Activated T-helper 9 cell treated with anti-CD3 and anti-CD28 coated beads, Interleukin-2, amount 50 U/mL, for 16 hours (primary cell): ENCODE results near the gene C1orf159.
A peak's percentile ranks its signal among the peaks of the same experiment; 100 is the strongest.
"Not testable (repeated sequence)": the region's sequence is repeated elsewhere in the genome, so short reads cannot be mapped to it uniquely, and the experiment has no call there.

Source experiments
- DNase-seq: peaks from one replicate; pipeline ENCODE4 v3.0.0-alpha.2; 2020; ENCODE audit warnings: low read depth

C1orf159 gene

DNA sequence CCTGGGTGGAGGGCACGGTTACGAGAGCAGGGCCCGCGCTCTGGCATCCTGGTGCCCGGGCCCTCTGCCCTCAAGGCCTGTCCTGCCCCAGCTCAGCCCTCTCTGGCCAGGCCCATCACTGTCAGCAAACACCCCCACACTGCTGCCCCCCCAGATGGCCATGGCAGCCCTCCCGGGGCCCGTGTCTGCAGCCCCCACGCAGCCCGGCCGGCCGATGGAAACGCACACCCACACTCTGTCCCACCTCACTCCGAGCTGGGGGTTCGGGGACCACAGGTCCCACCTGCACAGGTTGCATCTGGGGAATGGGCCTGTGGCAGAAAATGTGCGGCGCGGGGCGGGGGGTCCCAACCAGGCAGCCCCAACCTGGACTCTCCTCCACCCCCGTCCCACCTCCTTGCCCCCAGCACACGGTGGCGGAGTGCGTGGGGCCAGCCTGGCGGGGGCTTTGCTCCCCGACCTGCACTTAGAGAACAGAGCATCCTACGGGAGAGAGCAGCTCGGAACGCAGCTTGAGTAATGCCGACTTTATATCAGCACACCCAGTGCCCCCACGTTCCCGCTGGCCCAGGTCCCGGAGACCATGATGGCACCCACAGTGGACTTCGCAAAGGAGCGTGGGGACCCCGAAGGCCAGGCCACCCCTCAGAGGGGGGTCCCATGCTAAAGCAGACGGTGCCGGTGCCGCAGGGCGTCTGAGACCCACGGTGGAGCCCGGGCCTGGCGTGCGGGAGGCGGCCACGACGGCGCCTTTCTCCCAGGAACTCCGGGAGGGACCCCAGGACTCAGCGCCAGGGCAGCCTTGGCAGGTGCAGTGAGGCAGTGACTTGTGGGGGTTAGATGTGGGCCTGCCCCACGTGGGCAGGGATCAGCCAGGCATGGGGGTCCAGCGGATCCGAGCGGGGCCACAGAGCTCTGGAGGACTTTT, 34.3 kb downstream of the C1orf159 start:
- DNase-seq = no peak

DNA sequence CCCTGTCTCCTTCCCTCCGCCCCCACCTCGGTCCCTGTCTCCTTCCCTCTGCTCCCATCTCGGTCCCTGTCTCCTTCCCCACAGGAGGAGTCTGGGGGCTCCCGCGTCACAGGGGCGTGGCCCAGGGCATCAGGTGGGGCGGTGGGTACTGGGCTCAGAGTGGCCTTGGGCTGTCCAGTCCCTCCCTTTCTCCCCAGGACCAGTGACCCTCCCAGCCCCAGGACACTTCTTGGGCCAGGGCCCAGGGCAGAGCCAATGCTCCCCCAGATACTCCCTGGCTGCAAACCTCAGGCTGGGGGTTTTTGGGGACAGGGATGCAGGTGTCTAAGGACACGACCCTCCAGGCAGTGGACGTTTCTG, 35.0 kb downstream of the C1orf159 start:
- DNase-seq = no peak

DNA sequence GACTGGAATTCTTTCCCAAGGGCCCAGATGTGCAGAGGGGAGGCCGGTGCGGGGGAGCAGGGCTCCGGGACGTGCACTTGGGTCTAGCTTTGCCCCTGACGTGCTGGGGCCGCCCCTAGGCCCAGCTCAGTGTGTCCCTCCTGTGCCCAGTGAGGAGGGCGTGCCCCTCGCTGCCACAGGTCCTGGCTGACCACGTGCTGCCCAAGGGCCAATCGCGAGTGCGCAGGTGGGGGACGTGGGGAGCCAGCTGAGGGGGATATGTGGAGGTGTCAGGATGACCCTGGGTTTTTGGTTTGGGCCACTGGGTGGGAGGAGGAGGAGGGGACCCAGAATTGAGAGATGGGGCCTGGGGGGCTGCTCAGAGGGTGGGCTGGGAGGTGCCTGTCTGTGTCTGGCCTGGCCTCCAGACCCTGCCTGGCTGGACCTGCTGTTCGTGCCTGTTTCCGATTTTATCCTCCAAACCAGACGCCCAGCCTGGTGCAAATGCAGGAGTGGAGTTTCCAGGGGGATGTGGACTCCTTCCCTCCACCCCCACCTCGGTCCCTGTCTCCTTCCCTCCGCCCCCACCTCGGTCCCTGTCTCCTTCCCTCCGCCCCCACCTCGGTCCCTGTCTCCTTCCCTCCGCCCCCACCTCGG, 35.6 kb downstream of the C1orf159 start:
- DNase-seq = no peak

DNA sequence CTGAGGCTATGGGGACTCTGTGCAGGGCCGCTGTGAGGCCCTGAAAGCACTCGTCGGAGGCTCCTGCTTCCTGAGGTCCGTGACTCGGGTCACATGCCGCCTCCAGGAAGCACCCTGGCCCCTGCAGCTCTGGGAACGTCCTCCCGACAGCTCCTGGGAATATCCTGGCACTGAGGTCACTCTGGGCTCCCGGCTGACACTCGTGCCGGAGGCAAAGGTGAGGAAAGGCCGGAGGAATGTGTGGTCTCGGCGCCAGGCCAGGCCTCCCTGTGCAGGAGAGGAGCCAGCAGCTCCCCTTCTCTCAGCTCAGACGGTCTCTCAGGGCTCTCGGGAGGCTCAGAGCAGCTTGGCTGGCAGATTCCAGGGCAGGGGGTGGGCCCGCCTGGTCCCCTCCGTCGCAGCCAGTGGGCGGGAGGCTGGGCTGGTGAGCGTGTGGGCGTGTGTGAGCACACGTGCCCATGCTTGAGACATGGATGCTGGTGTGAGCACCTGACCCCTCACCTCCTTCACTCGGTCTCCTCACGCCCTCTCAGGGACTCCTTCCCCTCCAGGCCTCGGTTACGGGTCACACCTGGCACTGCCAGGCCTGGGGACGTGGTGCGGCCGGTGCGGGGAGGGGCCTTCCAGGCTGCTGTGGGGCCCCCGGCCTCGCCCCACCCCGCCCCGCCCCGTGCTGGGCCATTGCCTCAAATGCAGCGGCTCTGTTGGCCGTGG, 36.3 kb downstream of the C1orf159 start:
- peak; percentile 33 for DNase-seq

DNA sequence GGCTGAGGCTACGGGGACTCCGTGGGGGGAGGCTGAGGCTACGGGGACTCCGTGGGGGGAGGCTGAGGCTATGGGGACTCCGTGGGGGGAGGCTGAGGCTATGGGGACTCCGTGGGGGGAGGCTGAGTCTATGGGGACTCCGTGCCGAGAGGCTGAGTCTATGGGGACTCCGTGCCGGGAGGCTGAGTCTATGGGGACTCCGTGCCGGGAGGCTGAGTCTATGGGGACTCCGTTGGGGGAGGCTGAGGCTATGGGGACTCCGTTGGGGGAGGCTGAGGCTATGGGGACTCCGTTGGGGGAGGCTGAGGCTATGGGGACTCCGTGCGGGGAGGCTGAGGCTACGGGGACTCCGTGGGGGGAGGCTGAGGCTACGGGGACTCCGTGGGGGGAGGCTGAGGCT, 38.5 kb downstream of the C1orf159 start:
- DNase-seq = not testable (repeated sequence)

DNA sequence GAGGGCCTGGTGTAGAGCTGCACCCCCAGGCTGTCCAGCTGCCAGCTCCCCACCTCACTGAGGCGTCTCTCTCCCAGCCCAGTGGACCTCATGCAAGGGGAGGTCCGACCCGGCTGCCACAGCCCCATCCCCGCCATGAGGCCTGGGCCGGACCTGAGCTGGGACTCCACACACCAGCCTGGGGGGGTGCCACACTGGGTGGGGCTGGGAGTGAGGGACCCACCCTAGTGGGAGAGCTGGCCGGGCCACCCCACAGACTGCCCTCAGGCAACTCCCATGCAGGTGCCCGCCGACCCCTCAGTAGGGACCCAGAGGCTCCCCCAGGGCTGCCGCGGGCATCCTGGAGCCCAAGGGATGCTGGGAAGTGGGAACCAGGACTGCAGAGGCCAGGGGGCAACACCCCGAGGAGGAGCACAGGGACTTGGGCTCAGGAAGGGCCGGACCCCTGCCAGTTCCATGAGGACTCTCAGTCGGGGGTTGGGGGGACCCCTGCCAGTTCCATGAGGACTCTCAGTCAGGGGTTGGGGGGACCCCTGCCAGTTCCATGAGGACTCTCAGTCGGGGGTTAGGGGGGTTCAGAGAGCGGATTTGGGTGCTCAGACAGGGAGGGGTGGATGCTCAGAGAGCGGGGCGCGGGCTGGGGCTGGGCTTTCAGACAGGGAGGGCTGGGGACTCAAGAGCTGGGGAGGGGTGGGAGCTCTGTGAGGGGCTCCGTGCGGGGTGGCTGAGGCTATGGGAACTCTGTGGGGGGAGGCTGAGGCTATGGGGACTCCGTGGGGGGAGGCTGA, 40.5 kb downstream of the C1orf159 start:
- DNase-seq = no peak

DNA sequence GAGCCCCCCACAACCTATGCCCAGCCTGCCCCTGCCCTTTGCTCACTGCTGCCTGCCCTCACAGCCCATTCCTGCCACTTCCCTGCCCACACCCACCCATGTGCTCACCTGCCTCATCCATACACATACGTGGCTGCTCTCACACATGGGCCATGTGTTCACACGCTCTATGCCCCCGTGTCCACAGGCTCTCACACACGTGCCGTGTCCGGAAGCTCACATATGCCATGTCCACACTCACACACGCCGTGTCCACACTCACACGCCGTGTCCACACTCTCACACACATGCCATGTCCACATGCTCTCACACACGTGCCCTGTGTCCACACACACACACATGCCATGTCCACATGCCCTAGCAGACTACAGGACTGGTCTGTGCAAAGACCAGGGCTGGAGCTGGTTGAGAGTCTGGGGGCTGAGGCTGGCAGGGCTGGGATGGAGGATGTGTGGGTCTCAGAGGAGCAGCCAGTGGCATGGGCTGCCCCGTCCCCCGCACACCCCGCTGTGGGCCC, 41.2 kb downstream of the C1orf159 start:
- no peak for DNase-seq

DNA sequence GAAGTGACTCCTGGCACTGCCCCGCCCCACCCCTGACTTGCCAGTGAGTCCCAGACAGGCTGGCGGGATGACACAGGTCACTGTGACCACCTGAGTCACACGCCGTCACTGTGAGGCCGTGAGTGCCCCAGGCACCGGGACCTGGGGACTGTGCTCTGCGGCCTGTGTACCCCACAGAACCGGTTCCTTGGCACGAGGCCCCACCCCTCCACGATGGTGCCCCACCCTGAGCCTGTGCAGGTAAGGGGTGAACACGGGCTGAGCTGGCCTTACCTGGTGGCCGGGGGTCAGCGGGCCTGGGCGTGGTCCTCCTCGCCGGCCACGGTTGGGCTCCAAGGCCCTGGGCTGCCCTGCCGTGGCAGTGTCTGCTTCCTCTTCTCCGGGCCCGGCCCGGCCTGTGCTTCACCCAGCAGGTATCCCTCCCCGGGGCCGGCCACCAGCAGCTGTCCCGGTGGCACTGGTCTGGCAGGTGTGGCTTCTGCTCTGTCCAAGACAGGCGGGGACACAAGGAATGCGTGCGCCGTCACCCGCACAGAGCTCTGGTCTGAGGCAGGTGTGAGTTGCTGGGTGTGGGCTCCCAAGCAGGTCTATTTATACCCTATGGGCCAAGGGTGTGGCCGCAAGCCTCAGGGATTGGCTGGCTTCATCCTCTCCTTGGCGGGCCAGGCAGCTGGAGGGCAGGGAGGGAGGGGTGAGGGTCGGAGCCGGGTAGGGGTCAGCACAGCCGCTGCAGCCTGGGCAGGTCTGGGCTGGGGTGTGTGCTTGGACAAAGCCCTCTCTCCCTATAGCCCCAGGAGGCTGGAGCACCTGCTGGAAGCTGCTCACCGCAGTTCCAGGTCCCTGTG, 41.9 kb downstream of the C1orf159 start, which contains the start of gene RNF223:
TSS of gene RNF223 (minus strand) at position 564 of the 845 bp plus-strand sequence. CDS start 1,740 bp downstream, outside the sequence.
- no peak for DNase-seq

DNA sequence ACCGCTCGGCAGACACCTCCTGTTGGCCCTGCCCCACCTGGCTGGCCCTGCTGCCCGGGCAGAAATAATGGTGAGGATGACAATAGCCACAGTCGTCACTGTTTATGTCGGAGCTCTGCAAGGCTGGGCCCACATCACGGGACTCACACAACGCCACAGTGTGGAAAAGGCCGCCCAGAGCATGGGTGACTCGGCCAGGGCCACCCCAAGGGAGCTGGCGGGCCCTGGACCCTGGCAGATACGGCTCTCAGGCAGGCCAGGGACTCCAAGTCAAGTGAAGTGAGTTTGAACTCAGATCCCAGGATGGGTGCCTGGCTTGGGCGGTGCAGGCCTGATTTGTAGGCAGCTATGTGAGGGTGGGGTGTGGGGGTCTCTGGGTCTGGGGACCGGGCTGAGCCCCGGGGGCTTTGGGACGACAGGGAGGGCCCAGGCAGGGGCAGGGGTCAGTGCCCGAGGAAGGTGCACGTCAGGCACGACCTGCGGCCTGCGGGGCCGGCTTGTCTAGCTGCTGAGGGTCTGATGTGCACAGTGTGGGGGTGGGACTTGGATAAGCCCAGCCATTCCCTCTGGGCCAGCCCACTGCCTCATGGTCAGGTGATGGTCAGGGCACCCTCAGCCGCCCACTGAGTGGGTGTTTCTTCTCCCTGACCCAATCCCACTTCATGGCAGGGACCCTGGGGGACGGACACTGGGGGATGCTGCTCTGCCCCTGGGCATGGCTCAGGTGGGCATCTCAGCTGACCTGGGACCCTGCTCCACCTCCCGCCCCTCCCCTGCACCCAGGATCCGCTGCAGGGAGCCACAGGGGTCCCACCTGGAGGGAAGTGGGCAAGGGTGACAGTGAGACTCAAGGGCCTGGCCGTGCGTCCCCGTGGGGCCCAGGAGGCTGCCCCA, 42.8 kb downstream of the C1orf159 start:
- DNase-seq = no peak

DNA sequence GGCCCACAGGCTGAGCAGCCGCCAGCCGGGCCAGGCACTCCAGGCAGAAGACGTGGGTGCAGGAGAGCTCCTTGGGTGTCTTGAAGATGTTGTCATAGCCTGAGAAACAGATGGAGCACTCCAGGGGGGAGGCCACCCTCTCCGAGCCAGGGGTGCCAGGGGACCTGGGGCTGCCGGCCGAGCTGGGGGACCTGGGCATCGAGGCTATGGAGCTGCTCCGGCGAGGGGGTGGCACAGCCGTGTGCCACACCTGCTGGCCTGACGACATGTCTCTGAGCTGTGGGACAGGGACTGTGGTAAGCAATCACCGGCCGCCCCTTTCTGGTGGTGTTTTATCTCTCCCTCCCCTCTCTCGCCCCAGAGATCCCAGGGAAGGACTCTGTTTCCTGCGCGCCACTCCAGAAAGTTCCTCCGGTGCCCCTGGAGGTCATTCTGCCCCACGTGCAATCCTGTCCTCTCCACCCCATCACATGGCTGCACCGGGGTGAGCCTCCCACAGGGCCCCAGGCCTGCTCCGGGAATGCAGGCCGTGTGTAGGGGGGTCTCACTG, 43.5 kb downstream of the C1orf159 start:
- no peak for DNase-seq

DNA sequence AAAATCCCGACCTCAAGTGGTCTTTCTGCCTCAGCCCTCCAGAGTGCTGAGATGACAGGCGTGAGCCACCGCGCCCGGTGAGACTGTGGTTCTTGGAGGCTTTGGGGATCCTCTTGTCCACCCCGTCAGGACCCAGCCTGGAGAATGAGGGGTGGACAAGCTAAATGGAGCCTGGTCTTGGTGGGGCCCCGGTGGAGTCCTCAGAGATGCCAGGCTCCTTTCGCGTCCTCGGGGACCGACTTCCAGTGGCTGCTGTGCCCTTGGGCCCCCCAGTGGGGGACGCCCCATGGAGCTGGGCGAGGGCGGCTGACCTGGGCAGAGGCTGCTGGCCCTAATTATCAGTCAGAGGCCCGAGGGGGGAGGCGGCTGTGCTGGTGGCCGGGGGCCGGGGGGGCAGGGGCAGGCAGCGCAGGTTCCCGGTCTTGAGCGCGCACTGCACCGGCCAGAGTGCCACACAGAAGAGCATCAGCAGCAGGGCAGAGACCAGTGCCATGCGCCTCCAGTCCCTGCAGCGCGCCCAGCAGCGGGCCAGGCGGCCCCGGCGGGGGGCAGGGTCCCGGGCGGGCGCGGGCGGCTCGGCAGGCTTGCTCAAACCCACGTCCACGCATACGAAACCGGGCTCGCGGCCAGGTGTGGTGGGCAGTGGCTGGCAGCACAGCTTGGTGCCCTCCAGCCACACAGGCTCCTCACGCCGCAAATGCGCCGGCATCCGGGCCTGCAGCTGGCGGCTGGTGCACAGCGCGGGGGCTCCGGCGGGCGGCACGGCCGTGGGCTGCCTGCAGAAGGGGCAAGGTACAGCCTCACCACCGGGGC, 44.2 kb downstream of the C1orf159 start:
- no peak for DNase-seq

DNA sequence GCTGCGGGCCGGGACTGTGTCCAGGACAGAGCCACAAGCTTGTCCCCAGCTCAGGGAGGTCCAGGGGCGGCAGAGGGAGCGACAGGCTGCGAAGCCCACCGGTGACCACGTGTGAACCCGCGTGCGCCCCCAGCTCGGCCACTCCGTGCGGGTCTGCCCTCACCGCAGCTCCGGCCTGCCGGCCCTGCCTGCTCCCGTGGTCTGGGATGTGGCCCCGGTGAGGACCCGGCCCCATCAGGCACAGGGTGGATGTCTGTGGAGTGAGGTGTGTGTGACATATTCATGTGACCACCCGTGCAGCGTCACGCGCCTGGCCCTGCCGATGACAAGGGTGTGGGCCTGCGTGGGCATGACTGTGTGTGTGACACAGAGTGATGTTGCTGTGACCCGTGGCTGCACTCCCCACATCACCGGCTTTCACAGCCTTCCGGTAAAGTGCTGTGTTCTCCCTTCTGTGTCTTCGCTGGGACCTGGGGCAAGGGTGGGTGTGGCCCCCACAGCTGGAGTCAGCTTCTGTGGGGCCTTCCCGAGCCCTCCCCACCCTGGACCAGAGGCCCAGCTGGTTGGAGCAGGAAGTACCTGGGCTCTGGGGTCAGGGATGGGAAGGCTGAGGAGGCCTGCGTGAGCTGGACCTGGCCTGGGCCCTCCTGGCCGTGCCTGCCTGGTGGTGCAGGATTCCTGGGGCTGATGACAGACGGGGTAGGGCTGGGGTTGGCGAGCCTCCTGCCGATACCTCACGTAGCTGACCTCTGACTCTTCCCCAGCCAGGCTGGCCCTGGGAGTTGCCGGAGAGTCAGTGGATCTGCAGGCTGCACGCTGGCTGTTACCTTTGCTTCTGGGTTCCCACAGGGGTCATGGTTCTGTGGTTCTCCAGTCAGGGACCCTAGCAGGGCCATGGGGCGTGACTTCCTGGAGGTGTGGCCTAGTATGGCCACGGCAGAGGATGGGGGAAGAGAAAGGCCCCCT, 45.9 kb downstream of the C1orf159 start:
- DNase-seq = no peak

DNA sequence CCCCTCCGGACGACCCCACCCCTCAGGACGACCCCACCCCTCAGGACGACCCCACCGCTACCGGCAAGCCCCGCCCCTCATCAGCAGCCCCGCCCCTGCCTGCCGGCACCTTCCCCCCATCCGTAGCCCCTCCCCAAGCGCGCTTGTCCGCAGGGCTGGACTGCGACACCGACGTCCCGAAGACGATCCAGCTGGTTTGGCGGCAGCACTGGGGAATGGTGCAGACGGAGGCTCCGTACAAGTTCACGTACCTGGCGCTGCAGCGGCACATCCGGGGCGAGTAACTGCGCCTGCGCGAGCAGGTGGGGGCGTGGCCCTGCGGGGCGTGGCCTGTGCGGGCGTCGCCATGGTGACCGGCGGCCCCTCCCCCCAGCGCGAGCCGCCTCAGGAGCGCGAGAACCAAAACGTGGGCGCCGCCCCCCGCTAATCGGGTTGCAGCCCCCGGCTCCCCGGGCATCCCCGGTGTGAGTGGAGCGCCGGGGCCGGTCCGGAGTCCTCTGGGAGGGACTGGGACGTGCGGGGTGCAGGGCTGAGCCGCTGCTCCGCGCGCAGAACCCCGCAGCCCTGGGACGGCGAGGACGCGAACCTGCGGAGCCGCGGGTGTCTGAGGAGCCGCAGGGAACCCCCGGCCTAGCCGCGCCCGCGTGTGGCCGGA, 46.7 kb downstream of the C1orf159 start:
- peak; percentile 84 for DNase-seq

DNA sequence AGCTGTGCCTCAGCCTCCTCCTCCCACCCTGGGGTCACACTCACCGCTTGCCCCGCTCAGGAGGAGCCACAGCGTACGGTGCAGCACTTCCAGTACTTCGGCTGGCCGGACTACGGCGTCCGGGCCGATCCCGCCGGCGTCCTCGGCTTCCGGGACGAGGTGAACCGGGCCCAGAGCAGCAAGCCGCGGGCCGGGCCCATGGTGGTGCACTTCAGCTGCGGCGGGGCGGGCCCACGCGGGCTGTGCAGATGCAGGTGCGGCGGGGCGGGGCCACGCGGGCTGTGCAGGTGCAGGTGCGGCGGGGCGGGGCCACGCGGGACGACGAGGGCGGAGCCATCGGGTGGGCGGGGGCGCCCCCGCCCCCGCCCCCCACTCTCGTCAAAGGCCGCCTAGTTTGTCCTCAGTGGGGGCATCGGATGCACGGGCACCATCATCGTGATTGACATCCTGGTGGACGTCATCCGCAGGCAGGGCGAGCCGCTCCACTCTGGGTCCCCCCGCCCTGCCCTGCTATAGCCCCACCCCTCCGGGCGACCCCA, 47.3 kb downstream of the C1orf159 start:
- peak; percentile 22 for DNase-seq

DNA sequence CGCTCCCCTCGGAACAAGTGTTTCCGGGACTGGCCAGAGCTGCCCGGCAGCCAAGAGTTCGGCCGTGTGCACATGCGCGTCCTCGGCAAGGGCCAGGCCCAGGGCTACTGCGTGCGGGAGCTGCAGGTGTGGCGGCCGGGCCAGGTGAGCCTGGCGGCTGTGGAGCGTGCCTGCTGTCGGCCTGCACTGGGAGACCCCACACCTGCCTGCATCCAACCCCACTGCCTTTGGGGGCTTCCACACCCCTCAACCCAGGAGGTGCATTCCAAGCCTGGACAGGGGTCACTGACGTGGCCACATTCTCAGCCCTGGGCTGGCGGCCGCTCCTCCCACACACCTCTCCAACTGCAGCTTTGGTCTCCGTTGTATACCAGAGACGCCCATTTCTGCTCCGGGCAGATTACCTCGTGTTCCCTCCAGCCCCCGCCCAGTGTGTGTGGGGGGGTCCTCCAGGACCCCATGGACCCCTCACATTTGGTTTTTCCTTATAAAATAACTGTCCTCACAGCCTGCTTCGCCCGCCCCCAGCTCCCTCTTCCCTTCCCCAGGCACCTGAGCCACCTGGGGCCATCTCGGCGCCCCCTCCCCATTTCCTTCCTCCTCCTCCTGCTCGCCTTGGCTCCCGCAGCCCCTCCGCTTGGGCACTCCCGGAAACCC, 47.9 kb downstream of the C1orf159 start:
- no peak for DNase-seq

DNA sequence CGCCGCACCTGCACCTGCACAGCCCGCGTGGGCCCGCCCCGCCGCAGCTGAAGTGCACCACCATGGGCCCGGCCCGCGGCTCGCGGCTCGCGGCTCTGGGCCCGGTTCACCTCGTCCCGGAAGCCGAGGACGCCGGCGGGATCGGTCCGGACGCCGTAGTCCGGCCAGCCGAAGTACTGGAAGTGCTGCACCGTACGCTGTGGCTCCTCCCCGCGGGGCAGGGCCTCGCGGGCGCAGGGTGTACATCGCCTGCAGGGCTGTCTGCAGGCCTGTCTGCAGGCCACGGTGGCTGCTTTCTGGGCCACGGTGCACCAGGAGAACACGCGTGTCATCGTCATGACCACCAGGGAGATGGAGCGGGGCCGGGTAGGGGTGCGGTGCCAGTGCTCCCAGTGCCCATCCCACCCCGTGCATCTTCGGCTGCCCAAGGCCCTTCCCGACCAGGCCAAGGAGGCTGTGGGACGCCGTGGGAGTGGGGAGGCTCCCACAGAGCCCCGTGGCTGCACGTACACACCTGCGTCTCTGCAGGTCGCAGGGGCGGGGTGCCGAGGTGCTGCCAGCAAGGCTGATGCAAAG, 48.5 kb downstream of the C1orf159 start:
- DNase-seq = no peak
